Glutamatergic neuron (in vitro differentiated cells): Measurements from ENCODE around the gene TLX2. TPM values are rescaled to one million over a fixed set of nuclear protein-coding genes. Genes with fewer than 3 reads are reported as not detected.

ENCODE experiments used
- DNase-seq: peaks from one replicate; pipeline ENCODE4 v3.0.0; 2022
- H3K27ac Mint-ChIP-seq: one replicate; pipeline ENCODE4 v1.8.0; 2020; ENCODE audit warnings: mild to moderate bottlenecking, mixed read lengths, inconsistent platforms; ENCODE audit not compliant: unreplicated experiment
- H3K27me3 Mint-ChIP-seq: one replicate; pipeline ENCODE4 v1.8.0; 2020; ENCODE audit warnings: mild to moderate bottlenecking, moderate library complexity, mixed read lengths, inconsistent platforms; ENCODE audit not compliant: unreplicated experiment
- H3K36me3 Mint-ChIP-seq: one replicate; pipeline ENCODE4 v1.8.0; 2020; ENCODE audit warnings: mild to moderate bottlenecking, mixed read lengths, inconsistent platforms; ENCODE audit not compliant: unreplicated experiment
- H3K4me1 Mint-ChIP-seq: one replicate; pipeline ENCODE4 v1.8.0; 2020; ENCODE audit warnings: mild to moderate bottlenecking, low read depth, mixed read lengths, inconsistent platforms; ENCODE audit not compliant: unreplicated experiment
- H3K4me3 Mint-ChIP-seq: one replicate; pipeline ENCODE4 v1.8.0; 2020; ENCODE audit warnings: mild to moderate bottlenecking, mixed read lengths, inconsistent platforms; ENCODE audit not compliant: unreplicated experiment
- H3K9me3 Mint-ChIP-seq: one replicate; pipeline ENCODE4 v1.8.0; 2020; ENCODE audit warnings: mild to moderate bottlenecking, moderate library complexity, mixed read lengths, inconsistent platforms; ENCODE audit not compliant: unreplicated experiment
- CTCF ChIP-seq: fragments of 200-600 bp; sonication (generic); IDR thresholded peaks from one replicate; pipeline ENCODE4 v1.5.0; 2021; ENCODE audit not compliant: partially characterized antibody, unreplicated experiment
- total RNA-seq: library from RNA; stranded (reverse); fragmentation: NEBNext Ultra II Directional; extraction: Animal tissue kit (Norgen Biotek cat#: 25700); gene quantifications from one replicate; pipeline ENCODE4 v1.2.1, GENCODE V29; 2021; ENCODE audit not compliant: unreplicated experiment

TLX2 gene
- total RNA-seq, 1 donor from 2014 or later = 21.2 TPM

DNA sequence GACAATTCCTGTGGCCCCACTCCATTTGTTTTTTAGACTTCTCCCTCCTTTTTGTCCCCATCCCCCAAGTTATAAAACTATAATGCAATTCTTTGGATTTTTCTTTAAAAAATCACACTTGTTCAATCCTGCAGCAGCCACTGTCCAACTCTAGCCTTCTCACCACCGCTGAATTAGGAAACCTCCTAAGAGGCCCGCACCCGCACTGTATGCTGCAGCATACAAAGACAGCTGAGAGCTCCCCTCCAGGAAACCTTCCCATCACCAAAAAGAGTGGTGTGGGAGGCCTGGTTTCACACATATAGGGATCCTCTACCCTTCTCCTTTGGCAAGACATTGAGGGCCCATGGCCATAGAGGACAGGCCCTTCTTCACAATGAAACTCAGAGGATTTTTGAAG lies 9.7 kb upstream of the TLX2 start:
- no peak overlapping the region for H3K27ac Mint-ChIP-seq
- TF ChIP-seq CTCF = no peak
- peaks cover 37% of the 10 kb centered on the region for H3K27me3 Mint-ChIP-seq
- no peak for DNase-seq
- H3K9me3 Mint-ChIP-seq = peaks cover 32% of the 10 kb centered on the region
- H3K36me3 Mint-ChIP-seq = peaks cover 8% of the 10 kb centered on the region
- H3K4me3 Mint-ChIP-seq = peak overlapping the region; percentile 66
- H3K4me1 Mint-ChIP-seq = peaks cover 23% of the 10 kb centered on the region

DNA sequence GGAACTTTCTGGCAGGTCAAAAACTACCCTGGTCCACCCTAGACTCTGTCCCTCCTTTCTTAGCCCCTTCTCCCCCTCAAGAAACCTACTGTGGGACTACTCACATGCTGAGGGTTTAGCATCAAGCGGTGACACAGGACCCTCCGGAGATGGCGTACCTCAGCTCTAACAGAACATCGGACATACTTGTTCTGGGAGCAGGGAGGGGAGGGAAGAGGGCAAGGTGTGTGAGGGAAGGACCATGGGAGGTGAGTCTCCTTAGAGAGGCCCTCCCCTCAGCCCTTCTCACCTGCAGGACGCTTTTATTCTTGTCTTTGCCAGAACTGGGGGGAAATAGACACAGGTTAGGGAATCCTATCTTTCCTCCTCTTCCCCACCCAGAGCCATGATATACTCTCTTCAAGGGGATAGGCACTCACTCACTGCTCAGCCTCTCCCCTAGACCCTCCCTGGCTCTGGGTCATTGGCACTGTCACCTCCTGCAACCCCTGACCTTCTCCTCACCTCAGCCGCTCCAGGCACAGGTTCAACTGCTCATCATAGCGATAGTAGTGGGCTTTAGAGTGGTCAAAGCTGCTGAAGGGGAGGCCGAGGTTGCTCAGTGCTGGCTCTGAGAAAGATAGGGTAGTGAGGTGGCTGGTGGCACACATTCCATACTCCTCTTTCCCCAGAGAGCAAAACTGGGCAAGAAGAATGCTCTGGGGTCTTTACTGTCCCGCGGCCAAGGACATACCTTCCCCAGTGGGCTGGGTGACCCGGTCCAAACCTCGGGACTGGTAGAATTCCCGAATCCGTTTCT lies 8.6 kb upstream of the TLX2 start:
- H3K27ac Mint-ChIP-seq = no peak overlapping the region
- H3K9me3 Mint-ChIP-seq = peaks cover 34% of the 10 kb centered on the region
- H3K4me3 Mint-ChIP-seq = peak overlapping the region; percentile 11
- H3K27me3 Mint-ChIP-seq = peaks cover 40% of the 10 kb centered on the region
- DNase-seq = no peak
- peaks cover 8% of the 10 kb centered on the region for H3K36me3 Mint-ChIP-seq
- H3K4me1 Mint-ChIP-seq = peaks cover 23% of the 10 kb centered on the region
- TF ChIP-seq CTCF = no peak

GRCh38 chr2:74507145-74507925 lies 6.9 kb upstream of the TLX2 start, which contains the start of gene PCGF1:
Gene PCGF1, minus strand, starts transcription at chr2:74507695. Its CDS starts 27 bp downstream, at chr2:74507668.
- Mint-ChIP-seq H3K27ac (peak within 1 kb of the TSS; percentile 100), H3K4me3 (peak within 1 kb of the TSS; percentile 100), H3K36me3 (peaks cover 8% of the 10 kb centered on the region), H3K9me3 (peaks cover 31% of the 10 kb centered on the region), H3K27me3 (peaks cover 35% of the 10 kb centered on the region), H3K4me1 (peaks cover 17% of the 10 kb centered on the region)
- TF ChIP-seq CTCF = peak; percentile 60
- DNase-seq = peak; percentile 97

- peak; percentile 81 for DNase-seq
- Mint-ChIP-seq H3K9me3 (peaks cover 32% of the 10 kb centered on the region), H3K4me1 (peaks cover 20% of the 10 kb centered on the region), H3K27ac (peak overlapping the region; percentile 100), H3K4me3 (peak overlapping the region; percentile 100), H3K27me3 (peaks cover 37% of the 10 kb centered on the region), H3K36me3 (peaks cover 8% of the 10 kb centered on the region)
- TF ChIP-seq CTCF = no peak
Observed at GRCh38 chr2:74507926-74508520, 6.2 kb upstream of the TLX2 start.
